ENCODE results near the gene TMEM95.
"Not testable (repeated sequence)": the region's sequence is repeated elsewhere in the genome, so short reads cannot be mapped to it uniquely, and the experiment has no call there.

TMEM95 gene

DNA sequence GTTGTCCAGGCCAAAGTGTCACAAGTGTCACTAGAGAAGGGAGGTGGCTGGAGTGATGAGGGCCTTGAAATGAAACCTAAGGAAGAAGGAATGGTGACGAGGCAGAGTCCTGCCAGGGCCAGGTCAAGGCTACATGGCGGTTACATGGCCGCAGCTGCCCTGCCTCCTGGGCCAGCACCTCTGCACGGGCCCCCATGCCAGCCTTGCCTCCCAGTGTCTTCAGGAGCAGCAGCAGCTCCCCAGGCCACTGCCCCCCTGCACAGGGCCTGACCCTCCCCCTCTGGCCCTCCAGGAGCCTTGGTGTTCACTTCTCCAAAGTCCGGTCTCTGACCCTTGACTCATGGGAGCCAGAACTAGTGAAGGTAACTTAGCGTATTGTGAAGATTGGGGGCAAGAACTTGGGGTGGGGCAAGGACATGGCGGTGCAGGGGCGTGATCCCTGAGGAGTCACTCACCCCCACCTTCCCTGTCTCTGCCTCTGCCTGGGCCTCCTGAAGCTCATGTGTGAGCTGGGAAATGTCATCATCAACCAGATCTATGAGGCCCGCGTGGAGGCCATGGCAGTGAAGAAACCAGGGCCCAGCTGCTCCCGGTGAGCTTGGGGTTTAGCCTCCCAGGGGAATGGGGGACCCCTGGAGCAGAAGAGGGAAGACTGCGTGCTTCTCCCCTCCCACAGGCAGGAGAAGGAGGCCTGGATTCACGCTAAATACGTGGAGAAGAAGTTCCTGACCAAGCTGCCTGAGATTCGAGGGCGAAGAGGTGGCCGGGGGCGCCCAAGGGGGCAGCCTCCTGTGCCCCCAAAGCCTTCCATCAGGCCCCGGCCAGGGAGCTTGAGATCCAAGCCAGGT, 7.1 kb upstream of the TMEM95 start:
- FAIRE-seq = no peak

DNA sequence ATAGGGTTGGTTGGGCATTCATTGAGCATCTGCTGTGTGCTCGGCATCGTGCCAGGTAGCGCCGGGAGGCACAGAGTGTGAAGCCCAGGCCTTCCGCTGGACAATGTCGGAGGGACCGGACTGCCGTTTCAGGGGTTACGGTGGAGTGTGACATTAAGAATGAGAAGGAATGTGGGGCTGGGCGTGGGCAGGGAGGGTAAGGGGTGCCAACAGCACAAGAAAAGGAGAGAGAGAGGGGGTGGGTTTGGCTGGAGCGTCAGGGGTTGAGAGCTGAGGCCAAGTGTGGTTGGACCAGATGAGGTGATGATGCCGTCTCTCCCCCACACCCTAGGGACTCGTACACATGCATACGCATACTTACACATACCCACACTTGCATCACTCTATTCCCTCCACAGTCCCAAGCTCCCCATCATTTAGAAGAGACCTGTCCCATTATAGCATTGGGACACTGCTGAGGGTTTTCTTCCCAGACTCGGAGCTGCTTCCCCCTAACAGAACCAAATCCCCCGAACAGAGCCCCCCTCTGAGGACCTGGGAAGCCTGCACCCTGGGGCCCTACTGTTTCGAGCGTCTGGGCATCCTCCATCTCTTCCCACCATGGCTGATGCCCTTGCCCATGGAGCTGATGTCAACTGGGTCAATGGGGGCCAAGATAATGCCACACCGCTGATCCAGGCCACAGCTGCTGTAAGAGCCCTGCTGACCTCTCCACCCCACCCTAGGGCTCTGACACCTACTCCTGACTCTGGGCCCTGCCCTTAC, 6.3 kb upstream of the TMEM95 start:
- FAIRE-seq = no peak

DNA sequence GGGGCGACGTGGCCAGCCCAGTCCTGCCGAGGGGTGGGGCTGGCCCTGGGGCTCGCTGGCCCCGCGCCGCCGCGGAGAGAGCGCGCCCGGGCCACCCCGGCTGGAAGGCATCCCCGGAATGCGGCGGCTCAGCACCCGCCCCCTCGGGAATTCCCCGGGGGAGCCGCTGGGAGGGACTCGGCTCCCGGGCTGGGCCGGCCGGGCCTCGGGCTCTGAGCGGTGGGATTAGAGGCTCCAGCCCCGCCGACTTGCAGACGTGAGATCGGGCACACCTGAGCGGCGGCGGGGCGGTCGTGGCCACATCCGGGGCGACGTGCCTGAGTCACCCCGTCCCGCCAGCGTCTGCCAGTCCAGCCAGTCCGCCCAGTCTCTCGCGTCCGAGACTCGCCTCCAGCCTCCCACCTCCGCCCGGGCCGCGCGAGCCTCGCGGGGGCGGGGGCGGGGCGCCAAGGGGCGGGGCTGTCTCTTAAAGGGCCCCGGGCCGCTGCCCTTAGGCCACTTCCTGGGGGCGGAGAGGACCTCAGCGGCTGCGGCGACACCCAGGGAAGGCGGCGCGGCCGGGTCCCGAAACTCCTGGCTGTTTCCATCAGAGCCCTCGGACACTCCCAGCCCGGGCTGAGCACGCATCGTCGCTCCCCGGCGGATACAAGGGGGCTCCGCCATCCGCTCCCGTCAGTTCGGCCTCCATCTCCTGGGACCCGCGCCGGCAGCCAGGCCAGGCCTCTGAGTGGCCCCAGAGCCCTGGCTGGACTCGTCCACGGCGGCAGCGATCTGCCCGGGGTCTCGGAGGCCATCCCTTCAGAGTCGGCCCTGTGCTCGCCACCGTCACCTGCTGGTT, 3.1 kb upstream of the TMEM95 start, which contains the start of gene KCTD11:
TSS of gene KCTD11 (plus strand) at position 498 of the 838 bp plus-strand sequence.
- FAIRE-seq = no peak

DNA sequence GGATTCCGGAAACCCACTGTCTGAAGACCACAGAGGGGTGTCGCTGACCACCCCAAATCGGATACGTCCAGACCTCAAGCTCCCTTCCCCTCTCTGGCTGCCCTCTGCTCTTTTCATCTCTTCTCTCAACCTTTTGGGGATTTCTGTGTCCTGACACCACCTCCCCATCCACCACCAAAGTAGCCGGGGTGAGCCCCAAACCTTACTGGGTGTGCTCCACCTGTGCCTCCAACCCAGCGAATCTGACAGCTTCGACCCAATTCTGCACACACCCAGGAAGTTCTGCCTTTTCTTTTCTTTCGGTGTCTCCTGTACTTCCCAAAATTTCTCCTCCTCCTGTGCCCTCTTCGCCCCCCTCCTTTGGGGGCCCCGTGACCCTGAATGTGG, 2.5 kb upstream of the TMEM95 start:
- no peak for FAIRE-seq

DNA sequence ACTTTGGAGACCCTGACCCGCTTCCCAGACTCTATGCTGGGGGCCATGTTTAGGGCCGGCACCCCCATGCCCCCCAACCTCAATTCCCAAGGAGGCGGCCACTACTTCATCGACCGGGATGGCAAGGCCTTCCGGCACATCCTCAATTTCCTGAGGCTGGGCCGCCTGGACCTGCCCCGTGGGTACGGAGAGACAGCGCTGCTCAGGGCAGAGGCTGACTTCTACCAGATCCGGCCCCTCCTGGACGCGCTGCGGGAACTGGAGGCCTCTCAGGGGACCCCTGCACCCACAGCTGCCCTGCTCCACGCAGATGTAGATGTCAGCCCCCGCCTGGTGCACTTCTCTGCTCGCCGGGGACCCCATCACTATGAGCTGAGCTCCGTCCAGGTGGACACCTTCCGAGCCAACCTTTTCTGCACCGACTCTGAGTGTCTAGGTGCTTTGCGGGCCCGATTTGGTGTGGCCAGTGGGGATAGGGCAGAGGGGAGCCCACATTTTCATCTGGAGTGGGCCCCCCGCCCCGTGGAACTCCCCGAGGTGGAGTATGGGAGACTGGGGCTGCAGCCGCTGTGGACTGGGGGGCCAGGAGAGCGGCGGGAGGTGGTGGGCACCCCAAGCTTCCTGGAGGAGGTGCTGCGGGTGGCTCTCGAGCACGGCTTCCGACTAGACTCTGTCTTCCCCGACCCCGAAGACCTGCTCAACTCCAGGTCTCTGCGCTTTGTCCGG, 1.9 kb upstream of the TMEM95 start:
- no peak for FAIRE-seq

DNA sequence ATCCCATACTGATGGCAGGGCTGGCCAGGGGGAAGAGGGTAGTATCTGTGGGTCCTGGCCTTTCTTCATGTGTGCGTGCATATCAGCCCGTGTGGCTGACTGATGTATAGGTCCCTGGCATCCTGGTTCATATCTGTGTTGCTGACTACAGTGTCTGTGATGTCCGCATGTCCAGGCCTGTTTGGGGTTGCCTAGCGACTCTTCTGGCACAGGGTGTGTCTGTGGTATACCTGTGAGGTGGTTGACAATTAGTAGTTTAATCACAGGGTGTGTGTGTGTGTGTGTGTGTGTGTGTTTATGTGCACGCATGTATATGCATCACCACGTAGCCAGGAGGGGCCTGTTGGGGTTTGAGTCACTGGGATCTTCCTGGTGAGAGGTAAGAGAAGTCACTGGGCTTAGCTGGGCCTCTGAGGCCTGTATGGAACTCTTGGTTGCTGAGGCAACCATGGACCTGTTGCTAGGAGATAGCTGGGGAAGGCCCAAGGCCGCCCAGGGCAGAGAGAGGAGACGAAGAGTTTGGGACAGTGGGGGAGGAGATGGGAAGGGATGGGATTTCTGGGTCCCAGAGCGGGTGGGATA, 603 bp upstream of the TMEM95 start:
- no peak for FAIRE-seq

DNA sequence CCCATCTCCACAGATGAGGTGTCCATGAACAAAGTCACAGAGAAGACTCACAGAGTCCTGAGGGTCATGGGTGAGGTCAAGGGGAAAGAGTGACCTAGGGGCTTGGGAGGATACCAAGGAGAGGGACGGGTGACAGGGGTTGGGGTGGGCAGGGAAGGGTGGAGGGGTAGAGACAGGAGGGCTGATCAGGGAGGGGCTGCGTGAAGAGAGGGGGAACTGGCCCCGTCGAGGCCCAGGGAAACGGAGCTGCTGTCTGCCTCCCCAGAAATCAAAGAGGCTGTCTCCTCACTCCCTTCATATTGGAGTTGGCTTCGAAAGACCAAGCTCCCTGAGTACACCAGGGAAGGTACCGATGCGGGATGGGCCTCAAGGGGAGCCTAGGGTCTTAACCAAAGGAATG, 617 bp downstream of the TMEM95 start:
- no peak for FAIRE-seq

DNA sequence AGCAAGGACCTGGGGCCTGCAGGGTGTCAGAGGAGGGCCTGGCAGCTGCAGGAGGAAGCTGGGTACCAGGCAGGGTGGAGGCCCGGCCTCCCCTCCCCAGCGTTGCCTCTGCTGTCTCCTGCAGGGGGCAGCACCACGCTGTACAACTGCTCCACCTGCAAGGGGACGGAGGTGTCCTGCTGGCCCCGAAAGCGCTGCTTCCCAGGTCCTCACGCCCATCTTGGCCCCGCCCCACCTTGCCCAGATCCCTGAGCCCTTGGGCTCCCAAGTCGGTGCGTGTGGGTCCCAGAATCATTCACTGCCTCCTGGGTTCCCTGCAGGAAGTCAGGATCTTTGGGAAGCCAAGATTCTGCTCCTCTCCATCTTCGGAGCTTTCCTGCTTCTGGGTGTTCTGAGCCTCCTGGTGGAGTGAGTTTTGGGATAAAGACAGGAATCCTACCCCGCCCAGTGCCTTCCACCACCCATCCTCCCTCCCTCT, 1.2 kb downstream of the TMEM95 start:
- no peak for FAIRE-seq

DNA sequence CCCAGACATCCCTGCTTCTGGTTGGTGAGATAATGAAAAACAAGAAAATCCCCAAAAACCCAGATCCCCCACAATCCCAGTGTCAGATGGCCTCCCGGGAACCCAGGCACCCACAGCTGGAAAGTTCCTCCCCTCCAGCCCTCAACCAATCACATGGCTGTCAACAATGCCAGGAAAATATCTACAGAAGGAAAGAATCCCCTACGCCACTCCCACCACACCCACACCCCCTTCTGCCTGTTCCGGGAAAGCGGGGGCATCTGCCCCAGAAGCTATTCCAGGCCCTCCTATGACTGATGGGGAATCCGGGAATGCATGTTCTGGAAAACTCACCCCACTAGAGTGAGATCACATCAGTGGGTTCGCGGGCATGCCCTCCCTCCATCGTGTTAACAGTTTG, 1.8 kb downstream of the TMEM95 start:
- FAIRE-seq = no peak

DNA sequence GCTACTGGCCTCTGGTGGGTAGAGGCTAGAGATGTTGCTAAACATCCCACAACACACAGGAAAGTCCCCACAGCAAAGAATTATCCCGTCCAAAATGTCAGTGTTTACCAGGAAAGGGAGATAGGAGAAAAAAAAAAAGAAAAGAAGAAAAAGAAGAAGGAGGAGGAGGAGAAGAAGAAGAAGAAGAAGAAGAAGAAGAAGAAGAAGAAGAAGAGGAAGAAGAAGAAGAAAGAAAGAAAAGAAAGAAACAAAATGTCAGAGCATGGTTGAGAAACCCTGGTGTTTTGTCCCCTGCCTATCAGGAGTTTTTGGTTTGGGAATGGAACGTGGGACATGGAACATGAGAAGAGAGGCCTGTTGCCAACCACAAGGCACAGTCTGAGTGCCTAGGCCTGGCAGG, 2.4 kb downstream of the TMEM95 start:
- no peak for FAIRE-seq

DNA sequence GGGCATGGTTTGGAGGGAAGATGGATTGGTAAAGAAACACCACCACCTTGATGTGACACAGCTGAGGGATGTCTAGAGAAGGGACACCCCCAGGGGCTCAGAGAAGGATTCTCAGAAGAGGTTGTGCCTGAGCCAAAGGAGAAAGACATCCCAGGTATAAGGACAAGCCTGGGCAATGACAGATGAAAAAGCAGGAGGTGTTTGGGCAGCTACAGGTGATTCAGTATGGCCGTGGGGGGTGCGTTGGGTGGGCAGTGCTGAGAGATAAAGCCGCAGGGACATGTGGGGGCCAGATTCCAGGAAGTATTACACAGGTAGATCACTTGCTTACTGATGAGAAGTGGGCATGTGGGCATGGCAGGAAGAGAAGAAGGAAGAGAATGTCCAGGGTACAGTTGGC, 7.0 kb downstream of the TMEM95 start:
- FAIRE-seq = no peak

DNA sequence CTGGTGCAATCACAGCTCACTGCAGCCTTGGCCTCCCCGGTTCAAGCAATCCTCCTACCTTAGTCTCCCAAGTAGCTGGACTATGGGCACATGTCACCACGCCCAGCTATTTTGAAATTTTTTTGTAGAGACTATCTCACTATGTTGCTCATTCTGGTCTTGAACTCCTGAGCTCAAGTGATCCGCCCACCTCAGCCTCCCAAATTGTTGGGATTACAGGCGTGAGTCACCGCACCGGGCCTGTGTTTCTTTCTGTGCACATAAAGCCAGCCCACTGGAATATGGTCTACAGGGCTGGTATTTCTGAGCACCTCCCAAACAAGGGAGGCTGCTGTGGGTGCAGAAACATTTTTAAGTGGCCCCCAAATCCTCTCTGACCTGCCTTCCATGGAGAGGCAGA, 8.4 kb downstream of the TMEM95 start:
- FAIRE-seq = no peak

DNA sequence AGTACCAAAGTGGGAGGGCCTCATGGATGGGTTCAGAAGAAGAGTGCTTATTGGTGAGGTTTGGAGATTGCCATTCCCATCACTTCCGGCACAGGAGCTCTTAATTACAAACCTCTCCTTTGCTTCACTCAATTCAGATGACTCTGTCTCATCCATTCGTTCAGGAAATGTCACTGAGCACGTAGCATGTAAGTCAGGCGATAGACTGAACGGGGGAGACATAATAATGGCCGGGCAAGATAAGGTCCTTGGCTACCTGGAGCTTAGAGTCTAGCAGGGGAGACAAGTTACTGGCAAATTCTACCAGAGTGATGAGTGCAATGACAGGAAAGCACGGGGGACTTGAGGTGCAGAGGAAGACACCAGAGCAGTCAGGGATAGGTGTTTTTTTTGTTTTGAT, 11.0 kb downstream of the TMEM95 start:
- FAIRE-seq = not testable (repeated sequence)

DNA sequence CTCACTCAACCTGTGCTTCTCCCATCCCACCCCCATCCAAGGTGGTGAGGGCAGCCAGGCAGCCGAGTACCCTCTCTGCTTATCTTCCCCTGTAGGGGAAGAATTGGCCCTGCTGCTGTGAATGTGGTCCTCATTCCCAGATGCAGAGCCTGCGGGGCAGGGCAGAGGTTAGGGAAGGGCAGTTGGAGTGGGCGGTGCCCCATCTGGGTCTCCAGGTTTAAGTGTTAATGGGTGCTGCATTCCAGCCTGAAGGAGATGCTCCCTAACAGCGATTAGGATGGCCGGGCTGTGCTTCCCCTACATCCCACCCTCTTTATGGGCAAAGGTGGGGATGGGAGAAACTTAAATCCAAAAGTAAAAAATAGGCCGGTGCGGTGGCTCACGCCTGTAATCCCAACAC, 12.1 kb downstream of the TMEM95 start:
- FAIRE-seq = no peak

DNA sequence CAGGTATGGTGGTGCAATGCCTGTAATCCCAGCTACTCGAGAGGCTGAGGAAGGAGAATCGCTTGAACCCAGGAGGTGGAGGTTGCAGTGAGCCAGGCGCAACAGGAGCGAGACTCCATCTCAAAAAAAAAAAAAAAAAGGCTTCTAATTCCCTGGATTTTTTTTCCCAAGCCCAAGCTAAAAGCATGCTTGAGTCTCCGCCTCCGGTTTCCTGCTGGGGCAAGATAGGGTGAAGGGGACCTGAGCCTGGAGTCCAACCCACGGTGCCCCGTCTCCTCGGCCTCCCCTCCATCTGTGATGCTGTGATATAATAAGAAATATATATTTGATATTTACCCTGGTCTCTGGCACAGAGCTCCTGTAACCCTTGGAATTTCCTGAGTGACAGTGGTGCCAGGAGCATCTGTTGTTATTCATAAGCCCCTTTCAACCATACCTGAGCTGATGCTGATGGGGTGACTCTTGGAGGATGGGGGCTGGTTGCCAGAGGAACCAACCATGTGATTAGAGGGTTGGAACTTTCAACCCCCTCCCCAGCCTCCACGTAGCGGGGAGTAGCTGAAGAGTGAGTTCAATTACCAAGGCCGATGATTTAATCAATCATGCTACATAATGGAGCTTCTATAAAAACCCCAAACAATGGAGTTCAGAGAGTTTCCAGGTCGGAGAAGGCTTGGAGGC, 13.1 kb downstream of the TMEM95 start:
- FAIRE-seq = no peak

DNA sequence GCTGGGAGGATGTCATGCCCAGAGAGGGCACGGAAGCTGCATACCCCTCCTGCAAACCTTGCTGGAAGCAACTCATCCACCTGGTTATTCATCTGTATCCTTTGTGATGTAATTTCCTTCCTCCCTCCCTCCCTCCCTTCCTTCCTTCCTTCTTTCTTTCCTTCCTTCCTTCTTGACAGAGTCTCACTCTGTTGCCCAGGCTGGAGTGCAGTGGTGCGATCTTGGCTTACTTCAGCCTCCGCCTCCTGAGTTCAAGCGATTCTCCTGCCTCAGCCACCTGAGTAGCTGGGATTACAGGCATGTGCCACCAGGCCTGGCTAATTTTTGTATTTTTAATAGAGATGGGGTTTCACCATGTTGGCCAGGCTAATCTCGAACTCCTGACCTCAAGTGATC, 13.6 kb downstream of the TMEM95 start:
- FAIRE-seq = not testable (repeated sequence)

DNA sequence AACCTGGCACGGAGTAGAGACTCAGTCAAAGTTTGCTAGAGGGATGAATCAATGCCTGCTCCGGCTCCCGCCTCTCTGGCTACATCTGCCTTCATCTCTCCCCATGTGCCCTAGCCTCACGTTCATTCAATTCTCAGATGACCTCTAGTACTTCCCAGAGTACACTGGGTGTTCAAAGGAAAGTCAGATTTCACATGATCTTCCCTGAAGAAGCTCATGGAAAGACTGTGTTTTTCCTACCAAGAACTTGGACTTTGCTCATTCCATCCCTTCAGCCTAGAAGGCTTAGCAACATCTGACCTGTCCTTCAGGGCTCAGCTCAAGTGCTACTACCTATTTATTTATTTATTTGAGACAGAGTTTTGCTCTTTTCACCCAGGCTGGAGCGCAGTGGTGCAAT, 14.9 kb downstream of the TMEM95 start:
- no peak for FAIRE-seq

DNA sequence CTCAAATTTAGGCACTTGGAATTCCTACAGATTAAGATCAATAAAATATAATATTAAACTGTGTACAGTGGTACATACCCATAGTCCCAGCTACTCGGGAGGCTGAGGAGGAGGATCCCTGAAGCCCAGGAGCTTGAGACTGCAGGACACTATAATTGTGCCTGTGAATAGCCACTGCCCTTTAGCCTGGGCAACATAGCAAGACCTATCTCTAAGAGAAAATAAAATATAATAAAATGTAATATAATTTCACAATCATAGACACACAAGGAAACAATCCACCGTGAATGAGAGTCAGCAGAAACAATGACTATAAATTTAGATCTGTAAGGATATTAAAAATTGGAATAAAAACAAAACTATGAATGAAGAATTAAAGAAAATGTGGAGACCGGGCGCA, 15.9 kb downstream of the TMEM95 start:
- FAIRE-seq = no peak

DNA sequence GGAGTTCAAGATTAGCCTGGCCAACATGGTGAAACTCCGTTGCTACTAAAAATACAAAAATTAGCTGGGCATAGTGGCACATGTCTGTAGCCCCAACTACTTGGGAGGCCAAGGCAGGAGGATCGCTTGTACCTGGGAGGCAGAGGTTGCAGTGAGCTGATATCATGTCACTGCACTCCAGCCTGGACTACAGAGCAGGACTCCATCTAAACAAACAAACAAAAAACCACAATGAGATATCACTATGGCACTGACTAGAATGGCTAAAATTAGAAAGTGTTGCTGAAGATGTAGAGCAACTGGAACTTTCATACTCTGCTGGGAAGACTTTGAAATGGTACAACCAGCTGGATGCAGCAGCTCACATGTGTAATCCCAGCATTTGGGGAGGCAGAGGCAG, 19.4 kb downstream of the TMEM95 start:
- no peak for FAIRE-seq

DNA sequence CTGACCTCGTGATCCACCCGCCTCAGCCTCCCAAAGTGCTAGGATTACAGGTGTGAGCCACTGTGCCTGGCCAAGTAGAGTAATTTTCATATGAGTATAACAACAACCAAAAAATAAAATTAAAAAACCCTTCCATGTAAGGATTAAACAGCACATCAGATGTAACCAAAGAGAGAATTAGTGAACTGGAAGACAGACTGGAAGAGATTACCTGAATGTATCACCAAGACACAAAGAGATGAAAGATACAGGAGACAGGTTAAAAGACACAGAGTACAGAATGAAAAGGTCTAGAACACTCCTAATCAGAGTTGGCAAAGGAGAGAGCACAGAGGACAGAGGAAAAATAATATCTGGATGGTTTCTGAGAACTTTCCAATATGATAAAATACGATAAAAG, 24.2 kb downstream of the TMEM95 start:
- FAIRE-seq = no peak

DNA sequence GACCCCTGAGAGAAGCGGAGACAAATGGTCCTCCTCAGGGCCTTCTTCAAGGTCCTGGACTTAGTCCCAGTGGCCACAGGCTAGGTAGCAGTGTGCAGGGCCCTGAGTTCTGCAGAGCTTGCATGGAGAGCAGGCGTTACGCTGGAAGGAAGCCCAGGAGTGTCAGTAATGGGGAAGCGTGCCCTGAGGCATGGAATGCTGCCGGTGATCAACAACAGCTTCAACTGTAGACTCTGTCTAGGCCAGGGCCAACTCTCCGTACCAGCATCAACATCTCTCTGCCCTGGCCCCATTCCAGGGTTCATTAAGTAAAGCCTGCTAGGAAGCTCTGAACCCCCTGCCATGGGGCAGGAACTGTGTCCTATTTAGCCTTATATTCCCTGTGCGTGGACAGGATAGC, 25.4 kb downstream of the TMEM95 start:
- no peak for FAIRE-seq
